HepG2 (cell line): ENCODE results near the gene AADACL4. TPM values are rescaled to one million over a fixed set of nuclear protein-coding genes. Genes with fewer than 3 reads are reported as not detected.
A peak's percentile ranks its signal among the peaks of the same experiment; 100 is the strongest.

Experiments
- ATF2 ChIP-seq: sonication (generic); formaldehyde crosslinking; IDR thresholded peaks from 2 replicates; pipeline ENCODE4 v1.4.0; 2020; ENCODE audit warnings: missing genetic modification reagents
- CREB3 ChIP-seq: sonication (generic); formaldehyde crosslinking; IDR thresholded peaks from 2 replicates; pipeline ENCODE4 v1.5.0; 2020; ENCODE audit warnings: missing genetic modification reagents
- GABPB1 ChIP-seq: IDR thresholded peaks from 2 replicates; pipeline ENCODE4 v1.6.1; 2016; ENCODE audit warnings: mild to moderate bottlenecking, missing genetic modification reagents, moderate library complexity, missing compliant biosample characterization
- HOXA3 ChIP-seq: sonication (generic); formaldehyde crosslinking; IDR thresholded peaks from 2 replicates; pipeline ENCODE4 v1.5.0; 2020; ENCODE audit warnings: missing genetic modification reagents
- LBX2 ChIP-seq: sonication (generic); formaldehyde crosslinking; IDR thresholded peaks from 2 replicates; pipeline ENCODE4 v1.5.0; 2020; ENCODE audit warnings: missing genetic modification reagents, mild to moderate bottlenecking, borderline replicate concordance
- NONO ChIP-seq, 2 experiments: fragments of 450-650 bp in 1 of 2; sonication (generic) in 1 of 2; formaldehyde crosslinking in 1 of 2; IDR thresholded peaks in 1 of 2; conservative IDR thresholded peaks in 1 of 2; 2 replicates each; pipeline versions ENCODE4 v1.6.1 to v1.8.0; 2017 to 2022; ENCODE audit warnings: mild to moderate bottlenecking in 1 of 2, missing genetic modification reagents in 1 of 2, moderate library complexity in 1 of 2
- NR0B2 ChIP-seq: sonication (generic); formaldehyde crosslinking; IDR thresholded peaks from 2 replicates; pipeline ENCODE4 v1.4.0; 2020; ENCODE audit warnings: mild to moderate bottlenecking, missing genetic modification reagents
- NR2C2 ChIP-seq: sonication (generic); formaldehyde crosslinking; IDR thresholded peaks from 2 replicates; pipeline ENCODE4 v1.4.0; 2020; ENCODE audit warnings: missing genetic modification reagents, mild to moderate bottlenecking, moderate library complexity, borderline replicate concordance
- NR2F6 ChIP-seq, 2 experiments: IDR thresholded peaks; 2 replicates each; pipeline ENCODE4 v1.6.1; 2016; ENCODE audit warnings: antibody characterized with exemption in 1 of 2, mild to moderate bottlenecking in 1 of 2
- ONECUT2 ChIP-seq: sonication (generic); formaldehyde crosslinking; IDR thresholded peaks from 2 replicates; pipeline ENCODE4 v1.4.0; 2020; ENCODE audit warnings: missing genetic modification reagents
- PBX2 ChIP-seq: IDR thresholded peaks from 2 replicates; pipeline ENCODE4 v1.6.1; 2016; ENCODE audit warnings: control low read depth
- PLRG1 ChIP-seq: fragments of 450-650 bp; conservative IDR thresholded peaks from 2 replicates; pipeline ENCODE4 v1.6.1; 2016
- RARA ChIP-seq: IDR thresholded peaks from 2 replicates; pipeline ENCODE4 v1.6.1; 2016; ENCODE audit warnings: missing genetic modification reagents, missing compliant biosample characterization
- RFX5 ChIP-seq: IDR thresholded peaks from 2 replicates; pipeline ENCODE4 v1.6.1; 2011; ENCODE audit warnings: low read depth, low read length, improper control_type of control experiment
- SNAPC5 ChIP-seq: sonication (generic); formaldehyde crosslinking; IDR thresholded peaks from 2 replicates; pipeline ENCODE4 v1.8.1; 2023; ENCODE audit warnings: mild to moderate bottlenecking, missing genetic modification reagents, borderline replicate concordance
- ZNF317 ChIP-seq: sonication (generic); formaldehyde crosslinking; IDR thresholded peaks from 2 replicates; pipeline ENCODE4 v1.5.0; 2020; ENCODE audit warnings: mild to moderate bottlenecking, missing genetic modification reagents
- ZNF431 ChIP-seq: sonication (generic); formaldehyde crosslinking; IDR thresholded peaks from 2 replicates; pipeline ENCODE4 v1.9.0; 2022; ENCODE audit warnings: missing genetic modification reagents, low read depth, mild to moderate bottlenecking, borderline replicate concordance
- ZNF496 ChIP-seq: sonication (generic); formaldehyde crosslinking; IDR thresholded peaks from 2 replicates; pipeline ENCODE4 v1.8.1; 2023; ENCODE audit warnings: mild to moderate bottlenecking, moderate library complexity, missing genetic modification reagents; ENCODE audit not compliant: insufficient replicate concordance
- ZNF576 ChIP-seq: sonication (generic); formaldehyde crosslinking; IDR thresholded peaks from 2 replicates; pipeline ENCODE4 v1.4.0; 2020; ENCODE audit warnings: mild to moderate bottlenecking, missing genetic modification reagents
- ZNF605 ChIP-seq: sonication (generic); formaldehyde crosslinking; IDR thresholded peaks from 2 replicates; pipeline ENCODE4 v1.8.0; 2022; ENCODE audit warnings: mild to moderate bottlenecking, missing genetic modification reagents
- ZNF7 ChIP-seq: IDR thresholded peaks from 2 replicates; pipeline ENCODE4 v1.6.1; 2016; ENCODE audit warnings: missing biosample characterization, missing genetic modification reagents
- polyA plus RNA-seq, 8 experiments: library from polyadenylated mRNA; depleted of rRNA in 3 of 8; stranded (reverse) in 7 of 8; unstranded in 1 of 8; fragments of >200 nt; fragmentation: Illumina TruSeq in 4 of 8; extraction: Trizol in 4 of 8; gene quantifications; 2 replicates each; pipeline versions ENCODE4 v1.2.1 to v1.2.3, GENCODE V29; 2011 to 2016; ENCODE audit warnings: low read depth in 4 of 8, missing spikeins in 1 of 8, mixed read lengths in 1 of 8; ENCODE audit not compliant: insufficient read depth in 1 of 8
- total RNA-seq, 5 experiments: library from RNA; depleted of rRNA; stranded (reverse); fragments of >200 nt; fragmentation: Illumina TruSeq; extraction: Trizol; gene quantifications; 2 replicates each; pipeline ENCODE4 v1.2.3, GENCODE V29; 2016; ENCODE audit warnings: low read depth in 1 of 5

Gene AADACL4
- total and polyA plus RNA-seq, 2 of the 13 experiments (the other 11 are each of a cell fraction or from before 2014, with no cell fraction given), result not detected

- TF ChIP-seq SNAPC5 (CRISPR knock-in tag), result peak; percentile 87; the same call in 1 of the 2 replicates
- no peak for TF ChIP-seq PBX2
- peak; percentile 80 for TF ChIP-seq HOXA3 (CRISPR knock-in tag)
- peak; percentile 94 for TF ChIP-seq RARA
- no peak for TF ChIP-seq ZNF496 (CRISPR knock-in tag)
- 0 out of 2 replicates have a peak, but pooled peaks have one; percentile 30 for TF ChIP-seq NR2C2 (CRISPR knock-in tag)
- TF ChIP-seq ZNF431 (CRISPR knock-in tag), result no peak; the same call in 1 of the 2 replicates
- peak; percentile 43 for TF ChIP-seq GABPB1 (CRISPR knock-in tag)
- TF ChIP-seq LBX2 (CRISPR knock-in tag), result no peak; the same call in 1 of the 2 replicates
- TF ChIP-seq CREB3, result no peak
- TF ChIP-seq ZNF576 (CRISPR knock-in tag), result no peak
- no peak for TF ChIP-seq NONO (IDR thresholded peaks at IDR 0.05)
- TF ChIP-seq NONO (CRISPR knock-in tag; conservative IDR thresholded peaks at IDR 0.05), result no peak
- TF ChIP-seq ATF2, result peak; percentile 82; the same call in 1 of the 2 replicates
- 0 out of 2 replicates have a peak, but pooled peaks have one; percentile 23 for TF ChIP-seq ONECUT2 (CRISPR knock-in tag)
- peak; percentile 85 for TF ChIP-seq NR2F6 (IDR thresholded peaks at IDR 0.05)
- peak; percentile 76 for TF ChIP-seq NR2F6 (CRISPR knock-in tag; IDR thresholded peaks at IDR 0.05)
- 0 out of 2 replicates have a peak, but pooled peaks have one; percentile 71 for TF ChIP-seq ZNF317 (CRISPR knock-in tag)
- TF ChIP-seq NR0B2 (CRISPR knock-in tag), result no peak
- TF ChIP-seq ZNF7 (CRISPR knock-in tag), result no peak
- no peak for TF ChIP-seq RFX5
- no peak for TF ChIP-seq PLRG1
- TF ChIP-seq ZNF605, result 0 out of 2 replicates have a peak, but pooled peaks have one; percentile 27
Observed at GRCh38 chr1:12615865-12616708, 27.8 kb upstream of the AADACL4 start (continued).
